Breast epithelium (tissue), 3 donors: ENCODE data around the gene CNFN.

ENCODE experiments used
- POLR2A ChIP-seq: fragments of 450-650 bp; IDR thresholded peaks from one replicate; pipeline ENCODE4 v1.6.1; 2016; ENCODE audit warnings: antibody characterized with exemption, mild to moderate bottlenecking, moderate library complexity
- TF ChIP-seq, protein P1 (sequence below), 3 donors: fragments of 450-650 bp; IDR thresholded peaks; one replicate each; pipeline ENCODE4 v1.5.1; 2016 to 2017; ENCODE audit warnings: antibody characterized with exemption in 3 of 3, mild to moderate bottlenecking in 3 of 3, moderate library complexity in 3 of 3

GRCh38 chr19:42421591-42422031, 31.5 kb upstream of the CNFN start:
- TF ChIP-seq, protein P1, sequence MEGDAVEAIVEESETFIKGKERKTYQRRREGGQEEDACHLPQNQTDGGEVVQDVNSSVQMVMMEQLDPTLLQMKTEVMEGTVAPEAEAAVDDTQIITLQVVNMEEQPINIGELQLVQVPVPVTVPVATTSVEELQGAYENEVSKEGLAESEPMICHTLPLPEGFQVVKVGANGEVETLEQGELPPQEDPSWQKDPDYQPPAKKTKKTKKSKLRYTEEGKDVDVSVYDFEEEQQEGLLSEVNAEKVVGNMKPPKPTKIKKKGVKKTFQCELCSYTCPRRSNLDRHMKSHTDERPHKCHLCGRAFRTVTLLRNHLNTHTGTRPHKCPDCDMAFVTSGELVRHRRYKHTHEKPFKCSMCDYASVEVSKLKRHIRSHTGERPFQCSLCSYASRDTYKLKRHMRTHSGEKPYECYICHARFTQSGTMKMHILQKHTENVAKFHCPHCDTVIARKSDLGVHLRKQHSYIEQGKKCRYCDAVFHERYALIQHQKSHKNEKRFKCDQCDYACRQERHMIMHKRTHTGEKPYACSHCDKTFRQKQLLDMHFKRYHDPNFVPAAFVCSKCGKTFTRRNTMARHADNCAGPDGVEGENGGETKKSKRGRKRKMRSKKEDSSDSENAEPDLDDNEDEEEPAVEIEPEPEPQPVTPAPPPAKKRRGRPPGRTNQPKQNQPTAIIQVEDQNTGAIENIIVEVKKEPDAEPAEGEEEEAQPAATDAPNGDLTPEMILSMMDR (IDR thresholded peaks at IDR 0.05) = no peak
- no peak for TF ChIP-seq POLR2A
